Endothelial cell of umbilical vein (primary cell): ENCODE measurements around the gene TMEM161A.

Experiments
- CTCF ChIP-seq, 2 donors: IDR thresholded peaks; 1 replicate in 1 of 2; 2 replicates in 1 of 2; pipeline ENCODE4 v1.5.1; 2011; ENCODE audit warnings: low read length in 2 of 2, mild to moderate bottlenecking in 2 of 2, moderate library complexity in 2 of 2, control low read depth in 1 of 2, inconsistent platforms in 1 of 2, low read depth in 1 of 2; ENCODE audit not compliant: insufficient read depth in 1 of 2; ENCODE audit errors: extremely low read depth in 1 of 2
- EZH2 ChIP-seq: IDR thresholded peaks from 2 replicates; pipeline ENCODE4 v1.6.1; 2012; ENCODE audit warnings: borderline replicate concordance, low read depth, mild to moderate bottlenecking, moderate library complexity, low read length, inconsistent platforms; ENCODE audit not compliant: severe bottlenecking
- MAX ChIP-seq: IDR thresholded peaks from 2 replicates; pipeline ENCODE4 v1.6.1; 2011; ENCODE audit not compliant: insufficient read depth, insufficient read length
- MYC ChIP-seq: IDR thresholded peaks from one replicate; pipeline ENCODE4 v1.6.1; 2011; ENCODE audit warnings: mild to moderate bottlenecking, low read depth, low read length
- POLR2A ChIP-seq: IDR thresholded peaks from 2 replicates; pipeline ENCODE4 v1.6.1; 2012; ENCODE audit warnings: low read depth, mild to moderate bottlenecking, control low read depth, low read length

GRCh38 chr19:19170053-19170872, 32.0 kb upstream of the TMEM161A start, which contains the start of gene MEF2B:
- TF ChIP-seq EZH2 (no peak), CTCF (IDR thresholded peaks at IDR 0.05; ENCODE audit: extremely low read depth in 1 of 2, insufficient read depth in 1 of 2, low read depth in 1 of 2, low read length in 2 of 2) (no peak), POLR2A (no peak), MAX (no peak), MYC (no peak)
